Erythroblast (primary cell): ENCODE data around the gene PCNX1.
"Not testable (repeated sequence)": the region's sequence is repeated elsewhere in the genome, so short reads cannot be mapped to it uniquely, and the experiment has no call there.

ENCODE experiments used
- DNase-seq, 2 experiments: peaks; one replicate each; lab custom pipeline; 2025; lab: John Stamatoyannopoulos, UW
- GATA1 ChIP-seq: IDR thresholded peaks from 2 replicates; pipeline ENCODE4 v1.6.1; 2011; ENCODE audit warnings: low read depth, mild to moderate bottlenecking, control low read depth, low read length, moderate library complexity
- POLR2A ChIP-seq: IDR thresholded peaks from 2 replicates; pipeline ENCODE4 v1.6.1; 2011; ENCODE audit warnings: mild to moderate bottlenecking, low read length

The PCNX1 gene

DNA sequence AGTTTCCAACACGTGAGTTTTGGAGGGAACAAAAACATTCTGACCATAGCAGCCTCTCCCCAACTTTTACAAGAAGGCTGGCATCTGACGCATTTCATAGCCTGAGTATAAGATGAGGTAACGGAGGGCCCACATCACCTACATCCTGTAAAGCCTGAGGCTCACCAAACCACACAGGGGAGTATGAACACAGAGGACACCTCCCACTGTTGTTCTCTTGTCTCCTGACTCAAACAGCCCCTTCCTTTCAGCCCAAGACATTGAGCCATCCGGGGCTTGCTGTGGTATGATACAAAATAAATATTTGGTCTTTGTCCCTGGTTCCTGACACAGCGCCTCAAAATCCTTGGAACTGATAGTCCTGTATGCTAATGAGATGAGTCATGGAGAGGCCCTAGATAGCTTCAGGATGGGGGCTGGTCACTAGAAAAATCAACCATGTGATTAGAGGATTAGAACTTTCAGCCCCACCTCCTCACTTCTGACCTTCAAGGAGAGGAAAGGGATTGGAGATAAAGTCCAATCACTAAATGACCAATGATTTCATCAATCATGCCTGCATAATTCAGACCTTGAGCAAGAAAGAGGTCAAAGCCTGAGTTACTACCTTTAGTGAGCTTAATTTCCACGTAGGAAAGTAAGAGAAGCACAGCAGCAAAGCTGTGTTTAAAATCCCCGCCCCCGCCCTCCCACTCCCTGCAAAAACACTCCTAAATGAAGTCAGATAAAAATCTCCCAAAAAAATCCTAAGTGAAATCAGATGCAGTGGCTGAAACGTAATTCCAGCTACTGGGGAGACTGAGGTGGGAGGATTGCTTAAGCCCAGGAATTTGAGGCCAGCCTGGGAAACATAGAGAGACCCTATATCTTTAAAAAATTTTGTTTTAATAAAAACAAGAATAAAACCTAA lies 236.4 kb downstream of the PCNX1 start:
- DNase-seq = no peak
- TF ChIP-seq POLR2A = no peak
- no peak for TF ChIP-seq GATA1

DNA sequence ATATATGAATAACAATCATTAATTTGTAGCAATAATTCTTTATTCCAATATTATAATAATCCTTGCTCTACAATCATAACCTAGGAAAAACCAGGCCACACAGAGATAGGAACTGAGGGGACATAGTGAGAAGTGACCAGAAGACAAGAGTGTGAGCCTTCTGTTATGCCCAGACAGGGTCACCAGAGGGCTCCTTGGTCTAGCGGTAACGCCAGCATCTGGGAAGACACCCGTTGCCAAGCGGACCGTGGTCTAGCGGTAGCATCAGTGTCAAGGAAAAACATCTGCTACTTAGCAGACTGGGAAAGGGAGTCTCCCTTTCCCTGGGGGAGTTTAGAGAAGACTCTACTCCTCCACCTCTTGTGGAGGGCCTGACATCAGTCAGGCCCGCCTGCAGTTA lies 240.1 kb downstream of the PCNX1 start:
- DNase-seq = not testable (repeated sequence)

DNA sequence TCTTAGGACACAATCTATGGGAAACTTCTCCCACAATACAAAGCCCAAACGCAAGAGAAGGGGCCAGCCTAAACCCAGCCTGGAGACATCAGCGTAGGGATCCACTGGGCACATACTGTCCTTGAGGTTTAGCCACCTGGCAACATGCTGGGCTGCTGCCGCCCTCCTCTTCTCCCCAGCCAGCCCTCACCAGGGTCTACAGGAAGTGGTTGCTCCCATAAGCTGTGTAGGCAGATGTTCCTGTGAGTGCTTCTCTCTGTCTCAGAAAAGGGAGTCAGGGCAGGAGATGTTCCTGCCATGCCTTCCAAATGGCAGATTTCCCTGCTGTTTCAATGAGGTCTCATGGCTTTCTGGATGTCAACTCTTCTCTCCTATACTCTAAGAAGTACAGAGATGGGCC lies 241.4 kb downstream of the PCNX1 start:
- no peak for DNase-seq
- TF ChIP-seq GATA1 = no peak
- no peak for TF ChIP-seq POLR2A

DNA sequence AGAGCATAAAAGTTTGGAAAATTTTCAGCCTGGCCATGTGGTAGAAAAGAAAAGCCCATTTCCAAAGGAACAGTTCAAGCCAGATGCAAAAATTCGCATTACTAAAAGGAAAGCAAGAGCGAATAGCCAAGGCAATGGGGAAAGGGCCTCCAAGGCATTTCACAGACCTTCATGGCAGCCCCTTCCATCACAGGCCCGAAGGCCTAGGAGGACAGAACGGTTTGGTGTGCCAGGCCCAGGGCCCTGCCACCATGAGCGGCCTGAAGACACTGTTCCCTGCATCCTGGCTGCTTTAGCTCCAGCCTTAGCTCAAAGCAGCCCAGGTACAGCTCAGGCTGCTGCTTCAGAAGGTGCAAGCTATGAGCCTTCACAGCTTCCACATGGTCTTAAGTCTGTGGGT lies 243.5 kb downstream of the PCNX1 start:
- no peak for DNase-seq
- TF ChIP-seq POLR2A (no peak), GATA1 (no peak)

DNA sequence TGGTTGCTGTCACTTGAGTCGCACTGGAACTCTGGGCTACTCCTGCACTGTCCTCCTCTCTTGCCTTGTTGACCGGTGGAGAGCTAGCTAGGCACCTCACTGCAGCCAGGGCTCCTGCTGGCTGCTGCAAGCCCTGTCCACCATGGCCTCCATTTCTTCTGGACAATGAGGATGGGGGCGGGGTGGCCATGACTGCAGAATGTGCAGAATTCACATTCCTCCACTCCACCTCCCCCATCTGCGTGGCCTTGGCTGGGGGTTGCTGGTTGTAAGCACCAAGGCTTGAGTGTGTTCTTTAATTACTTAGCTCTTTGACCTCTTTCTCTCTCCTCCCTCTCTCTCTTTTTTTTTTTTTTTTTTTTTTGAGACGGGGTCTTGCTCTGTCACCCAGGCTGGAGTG lies 248.5 kb downstream of the PCNX1 start:
- TF ChIP-seq POLR2A (no peak), GATA1 (no peak)

DNA sequence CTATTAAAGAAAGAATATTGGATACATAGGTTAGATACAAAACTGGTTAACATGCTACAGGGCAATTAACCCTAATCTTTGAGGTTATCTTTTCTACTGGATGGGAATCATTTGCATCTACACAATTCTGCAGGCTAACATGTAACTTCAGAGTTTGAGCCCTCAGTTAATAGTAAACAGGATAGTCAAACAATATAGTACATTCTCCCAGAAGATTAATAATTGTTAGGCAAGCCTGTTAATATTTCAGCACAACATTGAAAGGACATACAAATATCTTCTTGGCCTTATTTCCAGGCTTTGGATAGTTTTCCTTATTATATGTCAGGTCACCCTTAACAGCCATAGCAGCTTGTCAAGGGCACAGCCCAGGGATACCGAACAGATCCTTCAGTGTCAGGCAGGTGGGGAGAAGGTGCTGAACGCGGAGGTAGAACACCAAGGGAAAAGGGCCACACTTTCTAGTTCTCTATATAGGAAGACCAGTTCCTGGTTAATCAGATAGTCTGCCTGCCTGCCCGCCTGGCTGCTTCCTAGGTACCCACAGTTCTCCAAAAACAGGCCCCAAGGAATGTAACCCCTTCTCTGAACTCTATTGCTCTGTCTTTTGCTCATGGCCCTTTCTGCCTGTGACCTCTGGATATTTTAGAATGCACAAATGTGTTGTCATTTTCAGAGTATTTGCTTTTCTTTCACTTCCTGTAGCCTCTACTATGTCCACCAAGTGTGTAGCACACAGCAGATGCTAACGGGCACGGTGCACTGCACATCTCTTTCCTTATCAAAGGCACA lies 256.0 kb downstream of the PCNX1 start:
- DNase-seq = no peak
- TF ChIP-seq GATA1 (no peak), POLR2A (no peak)

More for the DNA sequence above, 248.5 kb downstream of the PCNX1 start:
- DNase-seq = no peak

DNA sequence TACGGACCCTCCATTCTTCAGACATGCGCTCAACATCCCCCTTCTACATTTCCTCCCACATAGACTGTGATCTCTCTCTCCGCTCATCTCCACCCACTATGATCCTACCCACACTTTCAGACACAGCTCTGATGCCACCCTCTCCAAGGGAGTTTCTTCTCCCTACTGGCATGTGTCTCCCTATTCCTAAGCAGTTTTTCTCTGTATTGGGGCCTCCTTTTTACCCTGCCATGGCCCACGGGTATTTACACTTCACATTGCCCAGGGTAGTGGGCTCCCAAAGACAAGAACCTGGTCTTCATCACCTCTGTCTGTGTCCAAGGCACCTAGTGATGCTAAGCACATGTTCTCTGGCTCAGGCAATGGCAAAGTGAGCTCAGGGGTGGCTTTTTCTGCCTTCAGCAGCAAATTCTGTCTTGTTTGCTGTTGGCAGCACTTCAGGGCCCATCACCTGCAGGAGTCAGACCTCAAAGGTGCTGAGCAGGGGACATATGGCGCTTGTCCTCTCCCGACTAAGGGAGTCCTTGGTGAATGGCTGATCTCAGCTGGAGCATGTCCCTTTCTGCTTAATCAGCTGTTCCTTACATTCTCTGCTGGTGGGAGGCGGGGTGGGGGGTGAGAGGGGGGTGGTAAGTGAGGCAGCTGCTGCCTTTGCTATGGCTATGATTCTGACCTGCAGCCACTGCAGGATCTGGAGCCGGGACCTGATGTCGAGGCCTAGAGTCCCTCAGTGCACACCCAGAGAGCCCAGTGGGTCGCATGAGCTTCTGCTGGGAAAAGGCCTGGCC lies 256.8 kb downstream of the PCNX1 start:
- DNase-seq = no peak
- TF ChIP-seq GATA1 (no peak), POLR2A (no peak)
